PC-9 (cell line): ENCODE measurements around the gene UBE2QL1. TPM values are rescaled to one million over a fixed set of nuclear protein-coding genes. Genes with fewer than 3 reads are reported as not detected.

Source experiments
- BruUV-seq: library from RNA; stranded (reverse); fragments of 400-500 nt; replicated peaks from 2 replicates; lab custom pipeline; 2021; lab: Mats Ljungman, UMichigan
- CTCF ChIA-PET: fragments of 300-600 bp; sonication (Branson Sonifier 250); formaldehyde crosslinking; loops from one replicate; lab custom pipeline; 2022; ENCODE audit warnings: antibody characterized with exemption; lab: Charles Lee
- POLR2A ChIA-PET: fragments of 300-600 bp; sonication (Branson Sonifier 250); formaldehyde crosslinking; loops from one replicate; lab custom pipeline; 2022; ENCODE audit warnings: antibody characterized with exemption; ENCODE audit not compliant: unreplicated experiment; lab: Charles Lee
- DNase-seq, 2 experiments: peaks; one replicate each; pipeline versions ENCODE4 v3.0.0 to v3.0.0-alpha.2; 2015 to 2022; ENCODE audit warnings: mixed read lengths in 1 of 2
- H2AFZ ChIP-seq: fragments of 200-600 bp; sonication (generic); 2 replicates; pipeline ENCODE4 v1.8.1; 2017; ENCODE audit warnings: antibody characterized with exemption
- H3F3A ChIP-seq: fragments of 200-600 bp; sonication (generic); 2 replicates; pipeline ENCODE4 v1.8.1; 2017; ENCODE audit warnings: antibody characterized with exemption, mild to moderate bottlenecking, low read depth; ENCODE audit not compliant: insufficient read depth
- H3K27ac ChIP-seq: fragments of 200-600 bp; sonication (generic); 2 replicates; pipeline ENCODE4 v1.6.1; 2016; ENCODE audit warnings: mixed run types
- H3K27me3 ChIP-seq: fragments of 200-600 bp; sonication (generic); 2 replicates; pipeline ENCODE4 v1.6.1; 2016; ENCODE audit warnings: low read depth, mixed run types; ENCODE audit not compliant: insufficient read depth
- H3K36me3 ChIP-seq: fragments of 200-600 bp; sonication (generic); 2 replicates; pipeline ENCODE4 v1.6.1; 2016; ENCODE audit warnings: low read depth, mixed run types
- H3K4me1 ChIP-seq: fragments of 200-600 bp; sonication (generic); replicated peaks from 2 replicates; pipeline ENCODE4 v1.6.1; 2016; ENCODE audit warnings: mixed run types; ENCODE audit not compliant: insufficient read depth
- H3K4me2 ChIP-seq: fragments of 200-600 bp; sonication (generic); 2 replicates; pipeline ENCODE4 v1.6.1; 2017; ENCODE audit warnings: mixed run types
- H3K4me3 ChIP-seq: fragments of 200-600 bp; sonication (generic); 2 replicates; pipeline ENCODE4 v1.6.1; 2016; ENCODE audit warnings: mixed run types
- H3K79me2 ChIP-seq: fragments of 200-600 bp; sonication (generic); 2 replicates; pipeline ENCODE4 v1.6.1; 2017; ENCODE audit warnings: low read depth, mixed run types
- H3K9me2 ChIP-seq: fragments of 200-600 bp; sonication (generic); 2 replicates; pipeline ENCODE4 v1.8.1; 2017; ENCODE audit warnings: mild to moderate bottlenecking; ENCODE audit not compliant: insufficient read depth
- H3K9me3 ChIP-seq: fragments of 200-600 bp; sonication (generic); 2 replicates; pipeline ENCODE4 v1.8.1; 2016; ENCODE audit warnings: low read depth; ENCODE audit not compliant: insufficient read depth
- H4K20me1 ChIP-seq: fragments of 200-600 bp; sonication (generic); 2 replicates; pipeline ENCODE4 v1.8.1; 2017; ENCODE audit not compliant: insufficient read depth
- EZH2 ChIP-seq: fragments of 200-600 bp; sonication (generic); IDR thresholded peaks from 2 replicates; pipeline ENCODE4 v1.8.0; 2017; ENCODE audit warnings: antibody characterized with exemption, low read depth
- intact Hi-C: fragments of 100-400 bp; cut with micrococcal nuclease; formaldehyde crosslinking; loops from one replicate; pipeline ENCODE4 v1.10.0; 2022; ENCODE audit not compliant: unreplicated experiment
- total RNA-seq: library from RNA; stranded (reverse); gene quantifications from 2 replicates; pipeline ENCODE4 v1.2.3, GENCODE V29; 2021
- TF ChIP-seq, protein P1 (sequence below): fragments of 200-600 bp; sonication (generic); conservative IDR thresholded peaks from 2 replicates; pipeline ENCODE4 v1.6.1; 2017; ENCODE audit warnings: mixed run types, antibody characterized with exemption, mild to moderate bottlenecking, moderate library complexity

Gene UBE2QL1
- total RNA-seq, 1 experiment from 2014 or later = not detected

DNA sequence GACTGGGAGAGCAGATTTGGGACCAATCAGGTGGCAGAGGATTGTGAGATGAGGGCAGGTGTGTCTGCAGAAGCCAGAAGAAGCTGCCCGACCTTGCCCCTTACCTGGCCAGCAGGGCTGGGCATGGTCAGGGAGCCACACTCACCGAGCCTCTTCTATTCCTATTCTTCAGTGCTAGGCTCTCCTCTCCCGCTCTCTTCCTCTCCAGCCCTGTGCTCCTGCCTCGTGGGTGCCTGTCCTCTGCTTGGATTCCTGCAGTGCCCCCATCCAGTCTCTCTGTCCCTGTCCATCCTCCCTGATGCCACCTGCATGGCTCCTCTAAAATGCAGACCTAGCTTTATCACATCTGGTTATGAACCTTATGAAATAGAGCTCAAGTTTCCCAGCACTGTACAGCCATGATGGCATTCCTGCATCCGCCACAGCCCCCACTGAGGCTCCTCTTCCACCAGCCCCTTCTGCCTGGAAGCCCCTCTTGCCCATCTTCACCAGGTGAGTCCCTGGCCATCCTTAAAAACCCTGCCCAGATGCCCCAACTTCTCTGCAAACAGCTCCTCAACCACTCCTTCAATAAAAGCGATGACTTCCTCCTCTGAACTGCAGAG lies 8.2 kb downstream of the UBE2QL1 start:
- ChIA-PET POLR2A (no interaction called here), CTCF (no interaction called here)
- Histone ChIP-seq H3K4me1 (peaks cover 6% of the 10 kb centered on the region), H3K79me2 (no peaks in the 10 kb centered on the region), H3K4me3 (no peak overlapping the region), H3F3A (no peaks in the 10 kb centered on the region), H3K36me3 (no peaks in the 10 kb centered on the region), H4K20me1 (no peaks in the 10 kb centered on the region), H2AFZ (no peak overlapping the region), H3K4me2 (no peak overlapping the region), H3K9me3 (peaks cover 12% of the 10 kb centered on the region; the same call in 1 of the 2 replicates), H3K27ac (no peak overlapping the region), H3K9me2 (no peaks in the 10 kb centered on the region), H3K27me3 (peaks cover 98% of the 10 kb centered on the region)
- no peak for DNase-seq
- intact Hi-C loops = no loop called here
- no TSS peak for BruUV-seq
- TF ChIP-seq, protein P1, sequence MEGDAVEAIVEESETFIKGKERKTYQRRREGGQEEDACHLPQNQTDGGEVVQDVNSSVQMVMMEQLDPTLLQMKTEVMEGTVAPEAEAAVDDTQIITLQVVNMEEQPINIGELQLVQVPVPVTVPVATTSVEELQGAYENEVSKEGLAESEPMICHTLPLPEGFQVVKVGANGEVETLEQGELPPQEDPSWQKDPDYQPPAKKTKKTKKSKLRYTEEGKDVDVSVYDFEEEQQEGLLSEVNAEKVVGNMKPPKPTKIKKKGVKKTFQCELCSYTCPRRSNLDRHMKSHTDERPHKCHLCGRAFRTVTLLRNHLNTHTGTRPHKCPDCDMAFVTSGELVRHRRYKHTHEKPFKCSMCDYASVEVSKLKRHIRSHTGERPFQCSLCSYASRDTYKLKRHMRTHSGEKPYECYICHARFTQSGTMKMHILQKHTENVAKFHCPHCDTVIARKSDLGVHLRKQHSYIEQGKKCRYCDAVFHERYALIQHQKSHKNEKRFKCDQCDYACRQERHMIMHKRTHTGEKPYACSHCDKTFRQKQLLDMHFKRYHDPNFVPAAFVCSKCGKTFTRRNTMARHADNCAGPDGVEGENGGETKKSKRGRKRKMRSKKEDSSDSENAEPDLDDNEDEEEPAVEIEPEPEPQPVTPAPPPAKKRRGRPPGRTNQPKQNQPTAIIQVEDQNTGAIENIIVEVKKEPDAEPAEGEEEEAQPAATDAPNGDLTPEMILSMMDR = no peak
- TF ChIP-seq EZH2 = no peak

DNA sequence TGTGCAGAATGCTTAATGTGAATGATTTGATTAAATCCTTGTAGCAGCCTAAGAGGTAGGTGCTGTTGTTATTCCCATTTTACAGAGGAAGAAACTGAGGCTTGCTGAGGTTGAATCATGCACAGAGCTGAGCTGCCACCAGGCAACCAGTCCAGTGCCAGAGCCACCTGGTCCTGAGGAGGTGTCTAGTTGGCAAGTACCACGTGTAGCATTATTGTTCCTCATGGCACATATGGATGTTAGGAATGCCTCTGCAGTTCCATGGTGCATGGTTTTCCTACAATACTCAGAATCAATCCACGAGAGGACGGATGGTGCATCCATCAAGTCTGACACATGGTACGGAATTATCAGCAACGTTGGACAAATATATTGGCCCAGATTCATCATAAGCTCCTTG lies 8.9 kb downstream of the UBE2QL1 start:
- Histone ChIP-seq H3K9me3 (peaks cover 12% of the 10 kb centered on the region; the same call in 1 of the 2 replicates), H3K36me3 (no peaks in the 10 kb centered on the region), H3K27ac (no peak overlapping the region), H2AFZ (no peak overlapping the region), H3F3A (no peaks in the 10 kb centered on the region), H3K4me1 (peaks cover 6% of the 10 kb centered on the region), H3K9me2 (no peaks in the 10 kb centered on the region), H3K4me2 (no peak overlapping the region), H3K79me2 (no peaks in the 10 kb centered on the region), H3K4me3 (no peak overlapping the region), H4K20me1 (no peaks in the 10 kb centered on the region), H3K27me3 (peaks cover 98% of the 10 kb centered on the region)
- TF ChIP-seq, protein P1 = no peak
- no peak for TF ChIP-seq EZH2
- no TSS peak for BruUV-seq
- CTCF ChIA-PET = no interaction called here
- DNase-seq = no peak
- POLR2A ChIA-PET = no interaction called here
- intact Hi-C loops = no loop called here

DNA sequence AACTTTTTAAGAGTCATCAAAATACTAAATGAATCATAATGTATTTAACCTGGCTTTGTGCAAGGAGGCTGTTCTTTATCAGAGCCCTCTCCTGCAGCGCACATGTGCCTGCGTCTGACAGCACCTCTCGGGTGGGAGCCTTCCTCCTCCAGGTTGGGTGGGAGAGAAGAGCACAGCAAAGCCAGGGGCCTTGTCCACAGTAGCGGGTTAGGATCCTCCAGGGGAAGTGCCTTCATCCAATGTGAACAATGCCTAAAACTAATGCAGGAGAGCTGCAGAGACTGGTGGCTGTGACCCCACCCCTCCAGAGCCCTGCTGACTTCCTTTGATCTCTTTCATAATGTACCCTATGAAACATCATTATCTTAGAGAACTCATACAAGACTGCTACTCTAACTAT lies 10.2 kb downstream of the UBE2QL1 start:
- intact Hi-C loops = no loop called here
- H3K4me2 ChIP-seq = no peak overlapping the region
- ChIA-PET POLR2A (no interaction called here), CTCF (no interaction called here)
- no peaks in the 10 kb centered on the region for H3K79me2 ChIP-seq
- no peaks in the 10 kb centered on the region for H3K36me3 ChIP-seq
- no peaks in the 10 kb centered on the region for H3F3A ChIP-seq
- no peaks in the 10 kb centered on the region for H3K9me2 ChIP-seq
- no peak for TF ChIP-seq EZH2
- TF ChIP-seq, protein P1 = no peak
- no peak overlapping the region for H3K27ac ChIP-seq
- H2AFZ ChIP-seq = no peak overlapping the region
- H3K9me3 ChIP-seq = peaks cover 12% of the 10 kb centered on the region; the same call in 1 of the 2 replicates
- DNase-seq = no peak
- no TSS peak for BruUV-seq
- peaks cover 95% of the 10 kb centered on the region for H3K27me3 ChIP-seq
- H4K20me1 ChIP-seq = no peaks in the 10 kb centered on the region
- H3K4me1 ChIP-seq = peaks cover 6% of the 10 kb centered on the region
- H3K4me3 ChIP-seq = no peak overlapping the region
